HL-60 (cell line): ENCODE measurements around the gene OCEL1.

Experiments
- DNase-seq, 2 experiments: peaks; one replicate each; pipeline ENCODE4 v3.0.0-alpha.2; 2010 to 2020; ENCODE audit warnings: low read depth in 1 of 2, low spot score in 1 of 2
- H3K27ac ChIP-seq: fragments of 250-450 bp; sonication (Bioruptor Pico); replicated peaks from 2 replicates; pipeline ENCODE4 v1.5.1; 2020; ENCODE audit warnings: mild to moderate bottlenecking, moderate library complexity
- H3K27me3 ChIP-seq: fragments of 250-450 bp; sonication (Bioruptor Pico); 2 replicates; pipeline ENCODE4 v1.5.1; 2021; ENCODE audit warnings: mild to moderate bottlenecking, moderate library complexity; ENCODE audit not compliant: insufficient read depth, poor library complexity, severe bottlenecking
- H3K4me3 ChIP-seq: replicated peaks from 2 replicates; pipeline ENCODE4 v1.5.1; 2011; ENCODE audit warnings: mild to moderate bottlenecking, control low read depth, low read length; ENCODE audit not compliant: insufficient read depth
- CTCF ChIP-seq: IDR thresholded peaks from one replicate; pipeline ENCODE4 v1.5.1; 2011; ENCODE audit warnings: low read length, control low read depth, inconsistent platforms; ENCODE audit not compliant: insufficient read depth
- GABPA ChIP-seq: IDR thresholded peaks from 2 replicates; pipeline ENCODE4 v1.6.1; 2012; ENCODE audit warnings: low read depth
- POLR2AphosphoS5 ChIP-seq: IDR thresholded peaks from 2 replicates; pipeline ENCODE4 v1.6.1; 2012; ENCODE audit warnings: low read depth
- REST ChIP-seq: IDR thresholded peaks from 2 replicates; pipeline ENCODE4 v1.6.1; 2012; ENCODE audit warnings: low read depth; ENCODE audit not compliant: insufficient replicate concordance
- SPI1 ChIP-seq: IDR thresholded peaks from 2 replicates; pipeline ENCODE4 v1.6.1; 2012; ENCODE audit warnings: low read depth, mild to moderate bottlenecking, borderline replicate concordance

OCEL1 gene

GRCh38 chr19:17236811-17237543 lies 11.0 kb downstream of the OCEL1 start:
- no peak overlapping the region for H3K27ac ChIP-seq
- no peak for DNase-seq
- H3K27me3 ChIP-seq = no peaks in the 10 kb centered on the region
- no peak overlapping the region for H3K4me3 ChIP-seq
- TF ChIP-seq REST (no peak), GABPA (no peak), CTCF (no peak), SPI1 (no peak), POLR2AphosphoS5 (no peak)

GRCh38 chr19:17237747-17238706 lies 12.0 kb downstream of the OCEL1 start:
- no peak for DNase-seq
- Histone ChIP-seq H3K4me3 (no peak overlapping the region), H3K27ac (no peak overlapping the region), H3K27me3 (no peaks in the 10 kb centered on the region)
- TF ChIP-seq REST = no peak
- TF ChIP-seq SPI1 = no peak
- no peak for TF ChIP-seq CTCF
- no peak for TF ChIP-seq POLR2AphosphoS5
- TF ChIP-seq GABPA = no peak

- no peak for DNase-seq
- H3K4me3 ChIP-seq = no peak overlapping the region
Measured at GRCh38 chr19:17240062-17240752, 14.2 kb downstream of the OCEL1 start.

More at GRCh38 chr19:17240062-17240752, 14.2 kb downstream of the OCEL1 start:
- Histone ChIP-seq H3K27ac (no peak overlapping the region), H3K27me3 (no peaks in the 10 kb centered on the region)
- no peak for TF ChIP-seq SPI1
- TF ChIP-seq REST = no peak
- no peak for TF ChIP-seq POLR2AphosphoS5
- no peak for TF ChIP-seq CTCF
- TF ChIP-seq GABPA = no peak
